Type B pancreatic cell (in vitro differentiated cells): ENCODE data around the gene ST7. TPM values are rescaled to one million over a fixed set of nuclear protein-coding genes. Genes with fewer than 3 reads are reported as not detected.

Experiments used
- DNase-seq: peaks from one replicate; pipeline ENCODE4 v3.0.0; 2021; ENCODE audit warnings: mixed read lengths; ENCODE audit not compliant: unreplicated experiment; ENCODE audit errors: extremely low spot score
- H3K27ac Mint-ChIP-seq: 2 replicates; pipeline ENCODE4 v1.8.0; 2021; ENCODE audit warnings: mild to moderate bottlenecking, mixed read lengths
- H3K27me3 Mint-ChIP-seq: 2 replicates; pipeline ENCODE4 v1.8.0; 2021; ENCODE audit warnings: mixed read lengths
- H3K36me3 Mint-ChIP-seq: 2 replicates; pipeline ENCODE4 v1.8.0; 2021; ENCODE audit warnings: mixed read lengths
- H3K4me1 Mint-ChIP-seq: one replicate; pipeline ENCODE4 v1.8.0; 2021; ENCODE audit warnings: mixed read lengths; ENCODE audit not compliant: unreplicated experiment
- H3K4me3 Mint-ChIP-seq: 2 replicates; pipeline ENCODE4 v1.8.0; 2021; ENCODE audit warnings: mild to moderate bottlenecking, mixed read lengths
- H3K9me3 Mint-ChIP-seq: 2 replicates; pipeline ENCODE4 v1.8.0; 2021; ENCODE audit warnings: mixed read lengths
- total RNA-seq: library from RNA; stranded (reverse); gene quantifications from 2 replicates; pipeline ENCODE4 v1.2.1, GENCODE V29; 2021; ENCODE audit warnings: low replicate concordance
- TF ChIP-seq, protein P1 (sequence below): fragments of 200-600 bp; sonication (generic); conservative IDR thresholded peaks from 2 replicates; pipeline ENCODE4 v1.5.0; 2021; ENCODE audit warnings: antibody characterized with exemption, mild to moderate bottlenecking

The ST7 gene
- total RNA-seq, 1 donor from 2014 or later: 25.0 TPM

DNA sequence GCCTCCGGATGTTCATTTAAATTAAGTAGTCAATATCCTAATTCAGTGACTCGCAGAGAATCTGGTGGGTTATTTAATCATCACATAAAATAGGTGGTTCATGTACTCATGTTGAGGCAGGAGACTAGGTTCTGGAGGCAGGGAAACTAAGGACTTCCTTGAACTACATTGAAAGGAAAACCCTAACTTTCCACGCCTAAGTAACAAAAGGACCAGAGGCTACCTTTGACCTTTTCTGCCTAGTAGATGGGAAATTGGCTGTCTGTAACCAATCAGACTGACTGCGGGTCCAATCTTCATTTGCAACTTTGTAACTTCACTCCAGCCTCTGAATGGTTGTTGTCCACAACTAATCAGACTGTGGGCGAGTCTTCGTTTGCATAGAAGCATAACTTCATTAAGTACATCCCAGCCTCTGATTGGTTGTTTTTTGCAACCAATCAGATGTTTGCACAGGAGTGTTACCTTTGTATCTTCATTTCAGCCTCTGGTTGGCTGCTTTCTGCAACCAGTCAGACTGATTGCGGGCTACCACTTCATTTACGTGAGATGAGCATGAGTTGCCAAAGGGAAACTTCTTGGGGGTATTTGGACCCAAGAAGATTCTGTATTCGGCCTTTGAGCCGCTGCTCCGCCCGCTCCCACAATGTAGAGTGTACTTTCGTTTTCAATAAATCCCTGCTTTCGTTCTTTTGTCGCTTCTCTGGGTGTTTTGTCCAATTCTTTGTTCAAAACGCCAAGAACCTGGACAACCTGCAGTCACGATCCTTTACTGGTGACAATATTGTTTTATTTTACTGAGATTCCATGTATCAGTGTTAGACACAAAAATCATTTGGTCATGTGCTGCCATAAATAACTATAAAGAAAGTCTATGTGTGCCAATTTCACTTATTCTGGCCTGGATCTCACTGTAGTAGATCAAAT, 1.7 kb upstream of the ST7 start:
- Mint-ChIP-seq H3K36me3 (no peaks in the 10 kb centered on the region), H3K27me3 (no peaks in the 10 kb centered on the region), H3K4me3 (peak overlapping the region; percentile 38), H3K9me3 (no peaks in the 10 kb centered on the region), H3K27ac (no peak overlapping the region), H3K4me1 (peaks cover 27% of the 10 kb centered on the region)
- DNase-seq: no peak
- TF ChIP-seq, protein P1, sequence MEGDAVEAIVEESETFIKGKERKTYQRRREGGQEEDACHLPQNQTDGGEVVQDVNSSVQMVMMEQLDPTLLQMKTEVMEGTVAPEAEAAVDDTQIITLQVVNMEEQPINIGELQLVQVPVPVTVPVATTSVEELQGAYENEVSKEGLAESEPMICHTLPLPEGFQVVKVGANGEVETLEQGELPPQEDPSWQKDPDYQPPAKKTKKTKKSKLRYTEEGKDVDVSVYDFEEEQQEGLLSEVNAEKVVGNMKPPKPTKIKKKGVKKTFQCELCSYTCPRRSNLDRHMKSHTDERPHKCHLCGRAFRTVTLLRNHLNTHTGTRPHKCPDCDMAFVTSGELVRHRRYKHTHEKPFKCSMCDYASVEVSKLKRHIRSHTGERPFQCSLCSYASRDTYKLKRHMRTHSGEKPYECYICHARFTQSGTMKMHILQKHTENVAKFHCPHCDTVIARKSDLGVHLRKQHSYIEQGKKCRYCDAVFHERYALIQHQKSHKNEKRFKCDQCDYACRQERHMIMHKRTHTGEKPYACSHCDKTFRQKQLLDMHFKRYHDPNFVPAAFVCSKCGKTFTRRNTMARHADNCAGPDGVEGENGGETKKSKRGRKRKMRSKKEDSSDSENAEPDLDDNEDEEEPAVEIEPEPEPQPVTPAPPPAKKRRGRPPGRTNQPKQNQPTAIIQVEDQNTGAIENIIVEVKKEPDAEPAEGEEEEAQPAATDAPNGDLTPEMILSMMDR: no peak

GRCh38 chr7:116952635-116953371, 498 bp upstream of the ST7 start:
- Mint-ChIP-seq H3K9me3 (no peaks in the 10 kb centered on the region), H3K4me1 (peaks cover 27% of the 10 kb centered on the region), H3K36me3 (no peaks in the 10 kb centered on the region), H3K4me3 (peak overlapping the region; percentile 94), H3K27ac (peak overlapping the region; percentile 98), H3K27me3 (no peaks in the 10 kb centered on the region)
- TF ChIP-seq, protein P1: no peak
- DNase-seq: peak; percentile 72

GRCh38 chr7:116953906-116954838, 871 bp downstream of the ST7 start:
- Mint-ChIP-seq H3K4me1 (peaks cover 24% of the 10 kb centered on the region), H3K9me3 (no peaks in the 10 kb centered on the region), H3K36me3 (no peaks in the 10 kb centered on the region), H3K4me3 (peak overlapping the region; percentile 97), H3K27me3 (no peaks in the 10 kb centered on the region), H3K27ac (peak overlapping the region; percentile 97)
- TF ChIP-seq, protein P1: no peak
- DNase-seq: peak; percentile 73

- Mint-ChIP-seq H3K36me3 (no peaks in the 10 kb centered on the region), H3K4me3 (peak overlapping the region; percentile 97), H3K4me1 (peaks cover 21% of the 10 kb centered on the region), H3K27me3 (no peaks in the 10 kb centered on the region), H3K9me3 (no peaks in the 10 kb centered on the region), H3K27ac (peak overlapping the region; percentile 97)
- no peak for DNase-seq
- TF ChIP-seq, protein P1: no peak
Observed at GRCh38 chr7:116955340-116955739, 2.0 kb downstream of the ST7 start.
